HTR-8/SVneo (cell line): ENCODE results near the gene CFL1.

Experiments used
- DNase-seq: peaks from one replicate; pipeline ENCODE4 v3.0.0; 2011; ENCODE audit warnings: low spot score, mixed read lengths; ENCODE audit not compliant: insufficient read length
- FAIRE-seq: peaks from 2 replicates; lab custom pipeline; 2011; peaks lifted over from hg19 to GRCh38; lab: Jason Lieb, UNC

The CFL1 gene

DNA sequence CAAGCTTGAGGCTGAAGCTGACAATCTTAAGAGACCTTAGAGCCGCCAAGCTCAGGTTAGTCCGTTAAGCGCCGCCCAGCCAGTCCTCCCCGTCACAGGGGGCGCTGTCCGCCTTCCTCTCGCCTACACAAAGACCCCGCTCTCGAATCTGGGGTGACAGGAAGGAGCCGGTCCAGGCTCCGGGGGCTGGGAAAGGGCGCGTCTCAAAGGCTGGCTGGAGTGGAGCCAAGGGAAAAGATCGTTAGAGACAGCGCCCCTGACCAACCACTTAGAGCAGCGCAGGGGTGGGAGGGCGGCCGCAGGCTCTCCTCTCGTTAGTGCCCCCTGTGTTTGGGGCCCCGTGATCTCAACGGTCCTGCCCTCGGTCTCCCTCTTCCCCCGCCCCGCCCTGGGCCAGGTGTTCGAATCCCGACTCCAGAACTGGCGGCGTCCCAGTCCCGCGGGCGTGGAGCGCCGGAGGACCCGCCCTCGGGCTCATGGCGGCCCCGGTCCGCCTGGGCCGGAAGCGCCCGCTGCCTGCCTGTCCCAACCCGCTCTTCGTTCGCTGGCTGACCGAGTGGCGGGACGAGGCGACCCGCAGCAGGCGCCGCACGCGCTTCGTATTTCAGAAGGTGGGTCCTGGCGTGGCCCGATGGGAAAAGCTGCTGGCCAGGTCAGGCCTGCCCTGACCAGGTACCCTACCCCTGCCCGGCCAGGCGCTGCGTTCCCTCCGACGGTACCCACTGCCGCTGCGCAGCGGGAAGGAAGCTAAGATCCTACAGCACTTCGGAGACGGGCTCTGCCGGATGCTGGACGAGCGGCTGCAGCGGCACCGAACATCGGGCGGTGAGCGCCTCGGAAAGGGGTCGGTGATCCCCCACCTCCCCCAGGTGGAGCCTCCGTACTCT, 2.5 kb upstream of the CFL1 start, which contains the start of gene MUS81:
MUS81 (plus strand) TSS at position 156 of the 887 bp plus-strand sequence; CDS start at position 477, 321 bp downstream.
- DNase-seq (peak; percentile 98), FAIRE-seq (peak; percentile 65)

DNA sequence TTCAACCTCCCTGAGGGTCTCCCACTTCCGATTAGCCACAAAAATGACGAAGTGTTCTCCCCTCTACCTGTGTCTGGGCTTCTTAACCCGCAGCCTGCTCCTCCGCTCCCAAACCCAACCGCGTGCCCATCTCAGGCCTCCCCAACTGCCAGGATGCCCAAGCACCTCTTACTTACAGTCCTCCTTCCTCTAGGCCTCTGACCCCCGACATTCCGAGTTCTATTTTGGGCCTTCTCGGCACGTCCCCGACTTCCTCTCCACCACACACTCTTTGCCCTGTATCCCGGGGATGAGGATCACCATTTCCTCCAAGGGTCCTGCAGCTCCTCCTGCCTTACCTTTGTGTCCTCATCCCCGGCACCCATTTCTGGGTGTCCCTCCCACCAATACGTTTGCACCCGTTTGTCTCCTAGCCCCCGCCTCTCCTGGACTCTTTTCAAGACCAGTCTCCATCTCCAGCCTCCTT, 1.9 kb upstream of the CFL1 start:
- DNase-seq (no peak), FAIRE-seq (peak; percentile 46)

DNA sequence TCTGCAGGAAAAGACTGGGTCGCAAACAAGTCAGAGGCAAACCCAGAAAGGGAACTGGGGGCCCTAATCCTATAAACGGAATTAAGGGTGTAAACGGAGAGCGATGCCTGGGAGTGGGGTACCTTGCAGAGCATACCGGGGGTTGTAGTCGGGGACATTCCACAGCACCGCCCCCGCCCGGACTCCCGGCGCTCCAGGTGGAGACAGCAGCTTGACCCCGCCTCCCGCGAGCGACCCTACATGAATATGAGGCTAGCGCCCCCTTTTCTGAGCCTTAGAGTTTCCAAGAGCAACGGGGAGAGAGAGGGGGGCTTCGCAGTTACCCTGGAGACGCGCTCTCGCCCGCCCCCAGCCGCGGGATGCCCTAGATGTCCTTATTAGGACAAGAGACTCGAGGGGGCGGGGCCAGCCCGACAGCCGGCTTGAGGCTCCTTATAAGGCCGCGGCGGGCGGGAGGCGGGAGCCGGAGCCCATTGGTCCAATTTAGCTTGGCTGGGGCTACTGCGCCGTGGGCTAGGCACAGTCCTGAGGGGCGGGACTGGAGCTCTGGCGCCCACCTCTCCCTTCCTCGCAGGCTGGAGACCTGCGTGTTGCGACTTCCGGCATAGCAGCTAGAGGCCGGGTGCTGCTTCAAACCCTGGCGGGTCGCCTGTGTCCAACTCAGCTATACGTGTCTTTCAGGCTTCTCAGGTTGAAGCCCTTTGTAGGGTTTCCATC, 1.3 kb upstream of the CFL1 start:
- FAIRE-seq = peak; percentile 95
- peak; percentile 98 for DNase-seq

GRCh38 chr11:65858681-65859087, 704 bp upstream of the CFL1 start:
- DNase-seq (no peak), FAIRE-seq (no peak)

DNA sequence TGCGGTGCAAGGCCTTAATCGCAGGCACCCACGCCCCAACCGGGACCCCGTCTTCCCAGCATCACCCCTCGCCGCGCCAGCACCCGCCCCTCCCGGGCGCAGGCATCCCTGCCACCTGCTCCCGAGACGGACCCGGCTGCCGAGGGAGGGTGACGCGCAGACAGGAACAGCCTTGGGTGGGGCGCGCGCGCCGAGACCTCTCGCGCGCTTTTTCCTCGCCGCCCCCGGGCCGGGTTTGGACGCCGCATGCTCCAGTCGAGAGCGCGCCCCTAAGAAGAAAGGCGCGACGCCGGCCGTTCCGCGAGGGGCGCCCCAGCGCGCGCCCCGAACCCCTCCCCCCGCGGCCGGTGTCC, 504 bp downstream of the CFL1 start:
- FAIRE-seq (no peak), DNase-seq (no peak)

DNA sequence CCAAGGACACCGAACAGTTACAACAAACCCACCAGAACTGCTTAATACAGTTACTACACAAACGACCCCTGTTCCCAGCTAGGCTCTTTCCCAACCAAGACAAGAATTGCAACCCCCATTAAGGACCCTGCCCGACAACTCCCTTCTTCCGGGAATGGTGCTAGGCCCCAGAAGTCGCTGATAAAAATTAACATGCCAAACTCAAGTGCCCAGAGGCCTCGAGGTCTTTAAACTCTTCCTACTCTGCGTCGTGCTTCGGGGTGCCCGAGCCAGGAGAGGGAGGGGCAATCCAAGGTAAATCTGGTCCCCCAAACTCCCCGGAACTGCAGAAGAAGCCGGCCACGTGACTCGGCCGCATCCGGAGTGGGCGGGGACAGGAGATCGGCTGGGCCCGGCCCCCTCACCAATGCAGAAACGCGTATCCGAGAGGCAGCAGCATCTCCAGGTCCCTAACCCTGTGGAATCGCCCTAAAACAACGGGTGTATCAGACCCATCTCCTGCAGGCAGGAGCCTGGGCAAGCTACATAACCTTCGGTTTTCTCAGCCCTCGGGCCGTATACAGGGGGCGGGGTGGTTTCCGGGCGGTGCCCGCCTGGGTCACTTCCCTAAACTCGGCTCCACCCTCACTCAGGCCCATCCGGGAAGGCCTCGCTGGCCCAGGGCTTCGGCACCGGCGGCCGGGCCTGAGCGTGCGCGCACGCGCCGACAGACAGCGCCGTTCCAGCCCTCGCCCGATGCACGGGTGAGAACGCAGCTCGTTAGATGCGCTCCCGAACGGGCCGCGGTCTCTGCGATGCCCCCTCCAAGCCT, 1.1 kb downstream of the CFL1 start:
- FAIRE-seq (peak; percentile 66), DNase-seq (peak; percentile 73)

- DNase-seq = no peak
Observed at GRCh38 chr11:65855927-65856363, 2.0 kb downstream of the CFL1 start.

DNA sequence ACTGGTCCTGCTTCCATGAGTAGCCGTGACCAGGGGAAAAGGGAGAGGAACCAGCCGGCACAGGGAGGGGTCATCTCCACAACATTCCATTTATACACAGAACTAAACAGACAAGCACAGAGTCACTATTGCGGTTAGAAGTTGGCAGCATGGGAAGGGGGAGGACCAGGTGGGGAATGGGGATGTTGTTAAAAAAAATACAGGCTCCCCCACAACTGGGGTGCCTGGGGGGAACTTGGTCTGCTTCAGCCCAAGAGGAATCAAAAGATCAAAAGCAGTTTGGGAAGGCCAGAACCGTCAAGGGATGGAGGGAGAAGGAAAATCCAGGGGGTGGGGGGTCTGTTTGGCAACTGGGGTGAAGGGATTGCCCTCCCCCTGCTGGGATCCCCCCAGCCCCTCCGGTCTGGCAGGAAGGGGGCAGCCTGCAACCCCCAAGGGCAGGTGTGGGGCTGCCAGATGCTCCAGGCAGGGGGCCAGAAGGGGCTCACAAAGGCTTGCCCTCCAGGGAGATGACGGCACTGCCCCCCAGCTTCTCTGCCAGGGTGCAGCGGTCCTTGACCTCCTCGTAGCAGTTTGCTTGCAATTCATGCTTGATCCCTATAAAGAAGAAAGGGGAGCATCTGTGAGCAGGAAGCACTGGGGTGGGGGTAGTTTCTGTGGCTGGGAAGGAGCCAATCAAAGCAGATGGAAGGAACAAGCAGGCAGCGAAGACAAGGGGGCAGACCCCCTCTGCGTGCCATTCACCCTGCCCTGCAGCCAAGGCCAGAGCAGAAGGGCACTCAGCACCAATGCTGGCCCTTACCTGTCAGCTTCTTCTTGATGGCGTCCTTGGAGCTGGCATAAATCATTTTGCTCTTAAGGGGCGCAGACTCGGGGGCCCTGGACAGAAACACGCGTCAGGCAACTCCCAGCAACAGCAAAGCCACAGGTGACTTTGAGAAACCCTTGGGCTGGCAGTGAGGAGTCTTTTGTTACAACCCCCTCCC, 2.8 kb downstream of the CFL1 start:
- no peak for FAIRE-seq
- no peak for DNase-seq

More at GRCh38 chr11:65855927-65856363, 2.0 kb downstream of the CFL1 start:
- no peak for FAIRE-seq

- no peak for DNase-seq
- no peak for FAIRE-seq
Observed at GRCh38 chr11:65854161-65854592, 3.8 kb downstream of the CFL1 start.

- DNase-seq (no peak), FAIRE-seq (no peak)
Observed at GRCh38 chr11:65853246-65853979, 4.6 kb downstream of the CFL1 start.

GRCh38 chr11:65852508-65853245, 5.3 kb downstream of the CFL1 start:
- FAIRE-seq (peak; percentile 44), DNase-seq (no peak)

DNA sequence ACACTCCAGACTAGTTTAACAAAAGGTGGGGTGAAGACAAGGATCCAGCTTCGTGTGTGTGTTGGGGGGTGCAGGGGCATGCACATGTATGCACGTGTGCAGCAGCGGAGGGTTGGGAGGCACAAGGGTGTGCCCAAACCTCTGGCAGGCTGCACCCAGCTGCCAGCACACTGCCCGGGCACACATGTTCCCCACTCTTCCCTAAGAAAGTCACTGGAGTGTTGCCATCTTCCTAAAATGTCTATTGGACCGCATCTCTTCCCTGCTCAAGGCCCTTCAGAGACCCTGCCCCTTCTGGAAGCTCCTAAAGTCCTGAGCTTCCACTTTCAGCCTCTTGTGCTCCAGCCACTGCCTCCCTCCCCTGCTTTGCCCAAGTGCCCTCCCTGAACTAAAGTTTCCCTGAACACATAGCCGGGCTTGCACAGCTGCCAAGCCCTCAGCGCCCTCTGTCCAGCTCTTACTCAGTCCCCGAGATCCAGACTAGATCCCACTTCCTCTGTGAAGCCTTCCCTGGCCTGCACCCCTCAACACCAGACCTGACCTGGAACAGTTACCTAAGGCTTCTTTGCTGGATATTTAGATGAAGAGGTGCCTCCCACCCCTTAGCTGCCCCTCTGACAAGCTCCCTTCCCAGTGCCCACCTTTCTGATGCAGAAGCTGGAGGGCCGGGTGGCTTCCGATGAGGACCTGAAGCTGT, 6.0 kb downstream of the CFL1 start:
- peak; percentile 48 for FAIRE-seq
- no peak for DNase-seq

- DNase-seq (no peak), FAIRE-seq (peak; percentile 62)
Observed at GRCh38 chr11:65851083-65851579, 6.8 kb downstream of the CFL1 start.

- peak; percentile 58 for FAIRE-seq
- DNase-seq = no peak
Observed at GRCh38 chr11:65850217-65851082, 7.5 kb downstream of the CFL1 start.

DNA sequence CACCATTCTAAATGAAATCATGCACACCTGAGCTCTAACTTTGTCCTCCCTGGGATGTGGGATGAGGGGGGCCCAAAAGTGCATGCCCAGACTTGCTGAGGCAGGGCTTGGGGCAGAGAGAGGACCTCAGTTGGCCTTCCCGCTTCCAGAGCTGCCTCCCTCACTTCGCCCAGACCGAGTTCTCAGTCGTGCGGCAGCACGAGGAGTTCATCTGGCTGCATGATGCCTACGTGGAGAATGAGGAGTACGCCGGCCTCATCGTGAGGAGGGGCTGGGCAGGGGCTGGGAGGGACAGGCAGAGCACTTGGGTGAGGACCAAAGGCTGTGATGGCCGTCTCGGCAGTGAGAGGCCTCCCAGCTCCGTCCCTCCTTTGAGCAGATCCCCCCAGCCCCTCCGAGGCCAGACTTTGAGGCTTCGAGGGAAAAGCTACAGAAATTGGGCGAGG, 8.2 kb downstream of the CFL1 start:
- FAIRE-seq = peak; percentile 57
- no peak for DNase-seq

DNA sequence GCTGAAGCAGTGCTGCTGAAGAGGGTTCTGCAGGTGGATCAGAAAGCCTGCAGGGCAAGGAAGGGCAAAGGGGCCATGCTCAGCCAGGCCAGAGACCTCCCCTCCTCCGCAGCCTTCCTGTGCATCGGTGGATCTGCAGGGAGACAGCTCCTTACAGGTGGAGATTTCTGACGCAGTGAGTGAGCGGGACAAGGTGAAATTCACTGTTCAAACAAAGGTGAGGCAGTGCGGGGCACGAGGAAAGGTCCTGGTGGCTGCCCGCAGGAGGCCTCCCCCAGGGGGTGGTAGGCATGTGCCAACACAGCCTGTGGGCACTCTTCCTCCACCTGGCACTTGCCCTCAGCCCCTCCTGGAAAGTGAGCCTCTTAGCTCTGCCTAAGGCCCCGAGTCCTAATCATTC, 8.6 kb downstream of the CFL1 start:
- DNase-seq (no peak), FAIRE-seq (peak; percentile 4)
